Peyer's patch (tissue), 4 donors: ENCODE measurements around the gene CDH9. TPM values are rescaled to one million over a fixed set of nuclear protein-coding genes. Genes with fewer than 3 reads are reported as not detected.

Experiments
- DNase-seq, 3 donors: peaks; one replicate each; pipeline ENCODE4 v3.0.0-alpha.2; 2017 to 2019
- H3K27ac ChIP-seq, 4 donors: fragments of 200-600 bp; sonication (generic); one replicate each; pipeline ENCODE4 v1.5.1; 2016 to 2019
- H3K27me3 ChIP-seq, 2 donors: fragments of 200-600 bp; sonication (generic); one replicate each; pipeline ENCODE4 v1.5.1; 2019
- H3K36me3 ChIP-seq, 3 donors: fragments of 200-600 bp; sonication (generic); one replicate each; pipeline ENCODE4 v1.5.1; 2016 to 2019
- H3K4me1 ChIP-seq, 4 donors: fragments of 200-600 bp; sonication (generic); one replicate each; pipeline ENCODE4 v1.5.1; 2016 to 2019
- H3K4me3 ChIP-seq, 4 donors: fragments of 200-600 bp; sonication (generic); 1 replicate in 3 of 4; 2 replicates in 1 of 4; pipeline ENCODE4 v1.5.1; 2016 to 2019; ENCODE audit warnings: mild to moderate bottlenecking in 1 of 4
- H3K9me3 ChIP-seq, 4 donors: fragments of 200-600 bp; sonication (generic); one replicate each; pipeline ENCODE4 v1.5.1; 2016 to 2019; ENCODE audit warnings: mild to moderate bottlenecking in 1 of 4
- POLR2A ChIP-seq, 2 donors: fragments of 450-650 bp; IDR thresholded peaks; one replicate each; pipeline ENCODE4 v1.5.1; 2017; ENCODE audit warnings: antibody characterized with exemption in 2 of 2, mild to moderate bottlenecking in 2 of 2, moderate library complexity in 2 of 2
- total RNA-seq, 4 donors: library from RNA; depleted of rRNA; stranded (reverse); fragments of >200 nt; gene quantifications; one replicate each; pipeline ENCODE4 v1.1.0, GENCODE V29; 2016
- TF ChIP-seq, protein P1 (sequence below), 6 experiments: fragments of 450-650 bp in 4 of 6; fragments of 200-600 bp in 2 of 6; sonication (generic) in 1 of 6; IDR thresholded peaks; one replicate each; pipeline ENCODE4 v1.5.1; 2017 to 2019; ENCODE audit warnings: antibody characterized with exemption in 6 of 6, mild to moderate bottlenecking in 3 of 6, moderate library complexity in 1 of 6

The CDH9 gene
- total RNA-seq, 4 donors from 2014 or later: not detected

GRCh38 chr5:26833596-26833995 lies 204.8 kb downstream of the CDH9 start:
- no peaks in the 10 kb centered on the region for H3K36me3 ChIP-seq
- no peak overlapping the region for H3K4me3 ChIP-seq
- TF ChIP-seq, protein P1, sequence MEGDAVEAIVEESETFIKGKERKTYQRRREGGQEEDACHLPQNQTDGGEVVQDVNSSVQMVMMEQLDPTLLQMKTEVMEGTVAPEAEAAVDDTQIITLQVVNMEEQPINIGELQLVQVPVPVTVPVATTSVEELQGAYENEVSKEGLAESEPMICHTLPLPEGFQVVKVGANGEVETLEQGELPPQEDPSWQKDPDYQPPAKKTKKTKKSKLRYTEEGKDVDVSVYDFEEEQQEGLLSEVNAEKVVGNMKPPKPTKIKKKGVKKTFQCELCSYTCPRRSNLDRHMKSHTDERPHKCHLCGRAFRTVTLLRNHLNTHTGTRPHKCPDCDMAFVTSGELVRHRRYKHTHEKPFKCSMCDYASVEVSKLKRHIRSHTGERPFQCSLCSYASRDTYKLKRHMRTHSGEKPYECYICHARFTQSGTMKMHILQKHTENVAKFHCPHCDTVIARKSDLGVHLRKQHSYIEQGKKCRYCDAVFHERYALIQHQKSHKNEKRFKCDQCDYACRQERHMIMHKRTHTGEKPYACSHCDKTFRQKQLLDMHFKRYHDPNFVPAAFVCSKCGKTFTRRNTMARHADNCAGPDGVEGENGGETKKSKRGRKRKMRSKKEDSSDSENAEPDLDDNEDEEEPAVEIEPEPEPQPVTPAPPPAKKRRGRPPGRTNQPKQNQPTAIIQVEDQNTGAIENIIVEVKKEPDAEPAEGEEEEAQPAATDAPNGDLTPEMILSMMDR (IDR thresholded peaks at IDR 0.05): no peak
- TF ChIP-seq POLR2A (IDR thresholded peaks at IDR 0.05): no peak
- DNase-seq: no peak
- H3K27ac ChIP-seq: no peak overlapping the region
- no peaks in the 10 kb centered on the region for H3K27me3 ChIP-seq
- no peaks in the 10 kb centered on the region for H3K4me1 ChIP-seq
- peaks cover 0 to 3% (median 0%) of the 10 kb centered on the region in 4 donors for H3K9me3 ChIP-seq
